Ovary (tissue), 9 donors: ENCODE measurements around the gene STX2. TPM values are rescaled to one million over a fixed set of nuclear protein-coding genes. Genes with fewer than 3 reads are reported as not detected.

Source experiments
- DNase-seq, 5 donors: peaks; one replicate each; pipeline ENCODE4 v3.0.0-alpha.2; 2019 to 2020
- H3K27ac ChIP-seq, 2 donors: fragments of 200-600 bp; one replicate each; pipeline versions ENCODE4 v1.5.1 to v1.8.0; 2019 to 2022
- H3K27me3 ChIP-seq: fragments of 200-600 bp; one replicate; pipeline ENCODE4 v1.8.0; 2022
- H3K36me3 ChIP-seq: fragments of 200-600 bp; sonication (generic); one replicate; pipeline ENCODE4 v1.5.1; 2019
- H3K4me1 ChIP-seq: one replicate; pipeline ENCODE4 v1.8.1; 2013; ENCODE audit warnings: mild to moderate bottlenecking, moderate library complexity; ENCODE audit not compliant: insufficient read depth
- H3K4me3 ChIP-seq: fragments of 200-600 bp; sonication (generic); one replicate; pipeline ENCODE4 v1.5.1; 2017
- H3K9me3 ChIP-seq, 2 donors: fragments of 200-600 bp in 1 of 2; sonication (generic) in 1 of 2; one replicate each; pipeline versions ENCODE4 v1.5.1 to v1.8.1; 2013 to 2019; ENCODE audit warnings: mild to moderate bottlenecking in 1 of 2, moderate library complexity in 1 of 2
- CTCF ChIP-seq, 3 donors: fragments of 450-650 bp in 2 of 3; fragments of 200-600 bp in 1 of 3; IDR thresholded peaks; one replicate each; pipeline versions ENCODE4 v1.5.1 to v1.8.0; 2016 to 2022; ENCODE audit warnings: antibody characterized with exemption in 3 of 3, mild to moderate bottlenecking in 1 of 3
- EP300 ChIP-seq: sonication (generic); formaldehyde crosslinking; IDR thresholded peaks from one replicate; pipeline ENCODE4 v1.6.1; 2017; ENCODE audit warnings: antibody characterized with exemption
- POLR2A ChIP-seq: fragments of 450-650 bp; IDR thresholded peaks from one replicate; pipeline ENCODE4 v1.6.1; 2017; ENCODE audit warnings: antibody characterized with exemption, mild to moderate bottlenecking, moderate library complexity
- WGBS, 3 donors: extraction: QIAGEN DNeasy Blood & Tissue Kit in 1 of 3; methylation state at CpG; one replicate each; pipeline versions ENCODE4 v1.1.5 to v1.1.7; 2013 to 2017; 5-methylcytosine and 5-hydroxymethylcytosine counted together
- intact Hi-C, 4 donors: fragments of 100-400 bp; cut with DNase I; formaldehyde crosslinking; loops; one replicate each; pipeline versions ENCODE4 v1.11.0 to v1.15.1; 2022 to 2023
- polyA plus RNA-seq, 2 donors: library from polyadenylated mRNA; stranded (reverse); fragments of 200-250 nt in 1 of 2; fragments of 350-450 nt in 1 of 2; fragmentation: Illumina TruSeq in 1 of 2; extraction: RNeasy Lipid Tissue Mini Kit (QIAGEN cat#74804) in 1 of 2; gene quantifications; one replicate each; pipeline ENCODE4 v1.2.3, GENCODE V29; 2013 to 2014
- total RNA-seq, 7 donors: library from RNA; depleted of rRNA in 2 of 7; stranded (reverse); fragments of >200 nt in 2 of 7; fragmentation: NEBNext Ultra II Directional in 3 of 7; extraction: Animal tissue kit (Norgen Biotek cat#: 25700) in 3 of 7; gene quantifications; one replicate each; pipeline versions ENCODE4 v1.1.0 to v1.2.4, GENCODE V29; 2016 to 2023
- donor health status: DM: no; HTN: no; CAD: no; lungs with moderate emphysema.
- donor health status: DM: no; HTN: no; CAD: no.
- donor health status: Bipolar disorder and iron deficiency.
- donor health status: DM: yes; HTN: yes; CAD: no.
- donor health status: DM: no; HTN: no; CAD: no.
- donor health status: DM: yes; HTN: yes; CAD: no.

Gene STX2
- total and polyA plus RNA-seq, 9 donors = 12.9 to 26.9 (median 21.4) TPM

- no peaks in the 10 kb centered on the region for H3K36me3 ChIP-seq
- no peaks in the 10 kb centered on the region for H3K4me1 ChIP-seq
- no peaks in the 10 kb centered on the region for H3K27me3 ChIP-seq
- H3K4me3 ChIP-seq = no peak overlapping the region
- WGBS, 3 donors = 84 to 89% (median 85%) methylated on average over 7 of the region's 7 CpGs
- no peak for TF ChIP-seq EP300
- no peak for TF ChIP-seq CTCF (IDR thresholded peaks at IDR 0.05)
- no peak for TF ChIP-seq POLR2A
- intact Hi-C loops = no loop called here
- no peaks in the 10 kb centered on the region for H3K9me3 ChIP-seq
- no peak overlapping the region for H3K27ac ChIP-seq
- DNase-seq = no peak
Measured at GRCh38 chr12:130770413-130771028, 68.5 kb downstream of the STX2 start.

GRCh38 chr12:130768120-130768519, 70.9 kb downstream of the STX2 start:
- intact Hi-C loops = no loop called here
- WGBS, 3 donors = 64 to 74% (median 67%) methylated on average over 9 of the region's 9 CpGs
- TF ChIP-seq CTCF (IDR thresholded peaks at IDR 0.05) (no peak), EP300 (no peak), POLR2A (no peak)
- H3K27ac ChIP-seq = no peak overlapping the region
- H3K4me1 ChIP-seq = no peaks in the 10 kb centered on the region
- no peak for DNase-seq
- H3K36me3 ChIP-seq = no peaks in the 10 kb centered on the region
- no peaks in the 10 kb centered on the region for H3K27me3 ChIP-seq
- H3K4me3 ChIP-seq = no peak overlapping the region
- H3K9me3 ChIP-seq = no peaks in the 10 kb centered on the region

GRCh38 chr12:130766470-130766869, 72.6 kb downstream of the STX2 start:
- TF ChIP-seq EP300 (no peak), POLR2A (no peak), CTCF (IDR thresholded peaks at IDR 0.05) (no peak)
- no peak for DNase-seq
- intact Hi-C loops = no loop called here
- Histone ChIP-seq H3K4me3 (no peak overlapping the region), H3K36me3 (no peaks in the 10 kb centered on the region), H3K27me3 (no peaks in the 10 kb centered on the region), H3K27ac (no peak overlapping the region), H3K9me3 (no peaks in the 10 kb centered on the region), H3K4me1 (no peaks in the 10 kb centered on the region)
- WGBS, 3 donors = 84 to 87% (median 85%) methylated on average over 2 of the region's 2 CpGs

GRCh38 chr12:130765186-130765659, 73.8 kb downstream of the STX2 start:
- DNase-seq = no peak
- H3K27me3 ChIP-seq = no peaks in the 10 kb centered on the region
- no peaks in the 10 kb centered on the region for H3K4me1 ChIP-seq
- intact Hi-C loops = no loop called here
- no peak overlapping the region for H3K4me3 ChIP-seq
- H3K36me3 ChIP-seq = no peaks in the 10 kb centered on the region
- TF ChIP-seq CTCF (IDR thresholded peaks at IDR 0.05) = no peak
- TF ChIP-seq POLR2A = no peak
- no peak for TF ChIP-seq EP300
- H3K9me3 ChIP-seq = no peaks in the 10 kb centered on the region
- 85 to 92% (median 91%) methylated on average over 8 of the region's 8 CpGs for WGBS, 3 donors
- H3K27ac ChIP-seq = no peak overlapping the region
